Gastrocnemius medialis (tissue), 4 donors: Measurements from ENCODE around the gene UGT1A9.

ENCODE experiments used
- POLR2A ChIP-seq, 2 donors: fragments of 450-650 bp; IDR thresholded peaks; one replicate each; pipeline ENCODE4 v1.6.1; 2017; ENCODE audit warnings: antibody characterized with exemption in 2 of 2, mild to moderate bottlenecking in 2 of 2, moderate library complexity in 2 of 2
- TF ChIP-seq, protein P1 (sequence below), 5 experiments: fragments of 450-650 bp in 3 of 5; fragments of 200-600 bp in 2 of 5; sonication (generic) in 2 of 5; IDR thresholded peaks in 4 of 5; conservative IDR thresholded peaks in 1 of 5; 1 replicate in 4 of 5; 2 replicates in 1 of 5; pipeline ENCODE4 v1.5.1; 2016 to 2019; ENCODE audit warnings: antibody characterized with exemption in 5 of 5, mild to moderate bottlenecking in 3 of 5, moderate library complexity in 3 of 5

DNA sequence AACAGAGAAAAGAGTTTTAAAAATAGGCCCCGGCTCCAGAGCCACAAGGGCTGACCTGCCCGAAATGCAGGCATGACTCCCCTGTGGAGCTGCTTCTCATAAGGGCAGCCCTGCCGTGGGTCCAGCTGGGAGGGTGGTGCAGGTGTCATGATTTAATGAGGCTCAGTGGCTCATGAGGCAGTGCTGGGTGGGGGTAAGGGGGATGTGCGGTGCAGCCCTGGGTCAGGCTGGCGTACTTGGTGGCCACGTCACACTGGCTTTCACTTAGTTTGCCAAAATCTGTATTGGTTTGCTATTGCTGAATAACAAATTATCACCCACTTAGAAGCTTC, 149.0 kb downstream of the UGT1A9 start:
- TF ChIP-seq, protein P1, sequence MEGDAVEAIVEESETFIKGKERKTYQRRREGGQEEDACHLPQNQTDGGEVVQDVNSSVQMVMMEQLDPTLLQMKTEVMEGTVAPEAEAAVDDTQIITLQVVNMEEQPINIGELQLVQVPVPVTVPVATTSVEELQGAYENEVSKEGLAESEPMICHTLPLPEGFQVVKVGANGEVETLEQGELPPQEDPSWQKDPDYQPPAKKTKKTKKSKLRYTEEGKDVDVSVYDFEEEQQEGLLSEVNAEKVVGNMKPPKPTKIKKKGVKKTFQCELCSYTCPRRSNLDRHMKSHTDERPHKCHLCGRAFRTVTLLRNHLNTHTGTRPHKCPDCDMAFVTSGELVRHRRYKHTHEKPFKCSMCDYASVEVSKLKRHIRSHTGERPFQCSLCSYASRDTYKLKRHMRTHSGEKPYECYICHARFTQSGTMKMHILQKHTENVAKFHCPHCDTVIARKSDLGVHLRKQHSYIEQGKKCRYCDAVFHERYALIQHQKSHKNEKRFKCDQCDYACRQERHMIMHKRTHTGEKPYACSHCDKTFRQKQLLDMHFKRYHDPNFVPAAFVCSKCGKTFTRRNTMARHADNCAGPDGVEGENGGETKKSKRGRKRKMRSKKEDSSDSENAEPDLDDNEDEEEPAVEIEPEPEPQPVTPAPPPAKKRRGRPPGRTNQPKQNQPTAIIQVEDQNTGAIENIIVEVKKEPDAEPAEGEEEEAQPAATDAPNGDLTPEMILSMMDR (IDR thresholded peaks at IDR 0.05 in 4 of 5, conservative IDR thresholded peaks at IDR 0.05 in 1 of 5): no peak
- TF ChIP-seq POLR2A (IDR thresholded peaks at IDR 0.05): no peak
